Type B pancreatic cell (in vitro differentiated cells): ENCODE results near the gene FUBP3. TPM values are rescaled to one million over a fixed set of nuclear protein-coding genes. Genes with fewer than 3 reads are reported as not detected.

Experiments used
- DNase-seq: peaks from one replicate; pipeline ENCODE4 v3.0.0; 2021; ENCODE audit warnings: mixed read lengths; ENCODE audit not compliant: unreplicated experiment; ENCODE audit errors: extremely low spot score
- H3K27ac Mint-ChIP-seq: 2 replicates; pipeline ENCODE4 v1.8.0; 2021; ENCODE audit warnings: mild to moderate bottlenecking, mixed read lengths
- H3K27me3 Mint-ChIP-seq: 2 replicates; pipeline ENCODE4 v1.8.0; 2021; ENCODE audit warnings: mixed read lengths
- H3K36me3 Mint-ChIP-seq: 2 replicates; pipeline ENCODE4 v1.8.0; 2021; ENCODE audit warnings: mixed read lengths
- H3K4me1 Mint-ChIP-seq: one replicate; pipeline ENCODE4 v1.8.0; 2021; ENCODE audit warnings: mixed read lengths; ENCODE audit not compliant: unreplicated experiment
- H3K4me3 Mint-ChIP-seq: 2 replicates; pipeline ENCODE4 v1.8.0; 2021; ENCODE audit warnings: mild to moderate bottlenecking, mixed read lengths
- H3K9me3 Mint-ChIP-seq: 2 replicates; pipeline ENCODE4 v1.8.0; 2021; ENCODE audit warnings: mixed read lengths
- total RNA-seq: library from RNA; stranded (reverse); gene quantifications from 2 replicates; pipeline ENCODE4 v1.2.1, GENCODE V29; 2021; ENCODE audit warnings: low replicate concordance
- TF ChIP-seq, protein P1 (sequence below): fragments of 200-600 bp; sonication (generic); conservative IDR thresholded peaks from 2 replicates; pipeline ENCODE4 v1.5.0; 2021; ENCODE audit warnings: antibody characterized with exemption, mild to moderate bottlenecking

FUBP3 gene
- total RNA-seq, 1 donor from 2014 or later: 59.3 TPM

DNA sequence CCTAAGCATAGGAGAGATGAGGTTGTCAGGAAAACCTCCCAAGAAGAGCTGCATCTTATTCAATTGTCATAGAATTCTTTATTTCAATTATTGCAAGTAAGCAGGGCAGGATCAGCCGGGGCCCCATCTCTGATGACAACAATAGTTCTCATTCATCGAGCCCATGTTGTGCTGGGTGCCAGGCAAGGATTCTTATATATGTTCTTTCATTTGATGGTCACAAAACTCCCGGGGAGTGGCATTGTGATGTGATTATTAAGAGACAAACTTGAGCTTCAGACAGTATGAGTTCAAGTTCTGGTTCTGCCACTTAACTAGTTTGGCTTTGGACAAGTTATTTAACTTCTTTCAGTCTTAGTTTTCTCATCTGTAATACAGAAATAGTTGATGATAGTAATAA is 8.5 kb downstream of the FUBP3 start:
- H3K27me3 Mint-ChIP-seq: no peaks in the 10 kb centered on the region
- TF ChIP-seq, protein P1, sequence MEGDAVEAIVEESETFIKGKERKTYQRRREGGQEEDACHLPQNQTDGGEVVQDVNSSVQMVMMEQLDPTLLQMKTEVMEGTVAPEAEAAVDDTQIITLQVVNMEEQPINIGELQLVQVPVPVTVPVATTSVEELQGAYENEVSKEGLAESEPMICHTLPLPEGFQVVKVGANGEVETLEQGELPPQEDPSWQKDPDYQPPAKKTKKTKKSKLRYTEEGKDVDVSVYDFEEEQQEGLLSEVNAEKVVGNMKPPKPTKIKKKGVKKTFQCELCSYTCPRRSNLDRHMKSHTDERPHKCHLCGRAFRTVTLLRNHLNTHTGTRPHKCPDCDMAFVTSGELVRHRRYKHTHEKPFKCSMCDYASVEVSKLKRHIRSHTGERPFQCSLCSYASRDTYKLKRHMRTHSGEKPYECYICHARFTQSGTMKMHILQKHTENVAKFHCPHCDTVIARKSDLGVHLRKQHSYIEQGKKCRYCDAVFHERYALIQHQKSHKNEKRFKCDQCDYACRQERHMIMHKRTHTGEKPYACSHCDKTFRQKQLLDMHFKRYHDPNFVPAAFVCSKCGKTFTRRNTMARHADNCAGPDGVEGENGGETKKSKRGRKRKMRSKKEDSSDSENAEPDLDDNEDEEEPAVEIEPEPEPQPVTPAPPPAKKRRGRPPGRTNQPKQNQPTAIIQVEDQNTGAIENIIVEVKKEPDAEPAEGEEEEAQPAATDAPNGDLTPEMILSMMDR: no peak
- no peak overlapping the region for H3K27ac Mint-ChIP-seq

DNA sequence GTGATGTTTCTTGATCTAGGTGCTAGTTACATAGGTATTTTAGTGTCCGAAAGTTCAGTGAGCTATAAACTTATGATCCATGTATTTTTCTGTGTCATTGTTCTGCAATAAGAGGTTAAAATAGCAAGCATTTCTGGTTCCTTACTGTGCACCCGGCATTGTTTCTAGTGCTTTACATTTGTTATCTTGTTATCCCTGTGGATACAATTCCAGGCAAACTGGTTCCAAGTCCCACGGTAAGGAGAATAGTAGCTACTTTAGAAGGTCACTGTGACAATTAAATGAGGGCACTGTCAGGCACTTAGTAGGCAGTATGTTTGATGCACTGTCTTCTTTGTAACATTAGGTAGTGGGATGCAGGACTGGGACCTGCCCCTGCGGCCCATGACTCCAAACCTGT is 9.0 kb downstream of the FUBP3 start:
- Mint-ChIP-seq H3K27me3 (no peaks in the 10 kb centered on the region), H3K4me1 (peaks cover 4% of the 10 kb centered on the region), H3K9me3 (no peaks in the 10 kb centered on the region), H3K27ac (no peak overlapping the region), H3K4me3 (no peak overlapping the region), H3K36me3 (peaks cover 3% of the 10 kb centered on the region)
- no peak for DNase-seq
- TF ChIP-seq, protein P1: no peak

More for the DNA sequence above, 8.5 kb downstream of the FUBP3 start:
- Mint-ChIP-seq H3K9me3 (no peaks in the 10 kb centered on the region), H3K4me3 (no peak overlapping the region), H3K36me3 (no peaks in the 10 kb centered on the region), H3K4me1 (peaks cover 4% of the 10 kb centered on the region)
- no peak for DNase-seq

DNA sequence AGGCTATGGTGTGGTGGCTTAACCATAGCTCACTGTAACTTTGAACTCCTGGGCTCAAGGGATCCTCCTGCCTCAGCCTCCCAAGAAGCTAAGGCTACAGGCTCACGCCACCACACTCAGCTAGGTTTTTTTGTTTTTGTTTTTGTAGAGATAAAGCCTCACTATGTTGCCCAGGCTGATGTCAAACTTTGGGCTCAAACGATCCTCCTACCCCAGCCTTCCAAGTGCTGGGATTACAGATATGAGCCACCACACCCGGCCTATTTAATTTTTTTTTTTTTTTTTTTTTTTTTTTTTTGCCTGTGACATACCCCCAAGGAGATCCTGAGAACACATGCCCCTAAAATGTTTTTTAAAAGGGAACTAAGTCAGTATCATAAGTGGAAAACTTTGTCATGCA is 10.4 kb downstream of the FUBP3 start:
- Mint-ChIP-seq H3K4me1 (peaks cover 4% of the 10 kb centered on the region), H3K27me3 (no peaks in the 10 kb centered on the region), H3K9me3 (no peaks in the 10 kb centered on the region), H3K4me3 (no peak overlapping the region), H3K27ac (no peak overlapping the region), H3K36me3 (peaks cover 3% of the 10 kb centered on the region)
- no peak for DNase-seq
- TF ChIP-seq, protein P1: no peak

DNA sequence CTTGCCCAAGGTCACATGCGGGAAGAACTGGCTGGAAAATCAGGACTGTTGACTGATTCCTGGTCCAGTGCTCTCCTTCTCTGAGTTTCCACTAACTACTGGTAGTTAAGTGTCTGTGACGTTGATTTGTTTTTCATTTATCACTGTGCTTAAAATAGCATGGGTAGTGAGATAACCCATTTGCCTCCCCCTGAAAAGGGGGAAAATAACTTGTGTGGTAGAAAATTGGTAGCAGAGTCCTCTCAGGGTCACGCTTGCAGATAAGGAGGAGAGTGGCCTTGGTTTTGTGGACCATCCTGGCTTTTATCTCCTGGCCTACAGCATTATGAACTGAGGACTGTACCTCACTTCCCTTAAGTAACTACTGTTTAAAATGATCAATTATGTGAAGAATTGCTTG is 10.9 kb downstream of the FUBP3 start:
- no peak overlapping the region for H3K4me3 Mint-ChIP-seq
- no peaks in the 10 kb centered on the region for H3K27me3 Mint-ChIP-seq
- peaks cover 4% of the 10 kb centered on the region for H3K36me3 Mint-ChIP-seq
- TF ChIP-seq, protein P1: no peak
- H3K9me3 Mint-ChIP-seq: no peaks in the 10 kb centered on the region
- no peak overlapping the region for H3K27ac Mint-ChIP-seq
- DNase-seq: no peak
- peaks cover 4% of the 10 kb centered on the region for H3K4me1 Mint-ChIP-seq

DNA sequence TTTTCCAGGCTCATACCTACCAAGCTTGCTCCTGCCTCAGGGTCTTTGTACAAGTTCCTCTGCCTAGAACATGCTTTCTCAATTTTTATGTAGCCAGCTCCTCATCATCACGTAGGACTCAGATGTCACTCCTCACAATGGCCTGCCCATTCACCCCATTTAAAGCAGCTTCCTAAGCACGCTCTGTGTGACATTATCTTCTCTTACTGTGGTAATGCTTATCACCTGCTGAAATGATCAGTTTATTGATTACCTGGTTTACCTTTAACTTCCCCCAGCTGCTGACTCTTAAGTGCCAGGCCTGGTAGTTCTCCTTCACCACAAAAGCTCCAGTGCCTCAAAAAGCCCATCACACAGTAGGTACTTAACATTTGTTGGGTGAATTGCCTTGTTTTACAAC is 13.6 kb downstream of the FUBP3 start:
- Mint-ChIP-seq H3K27me3 (no peaks in the 10 kb centered on the region), H3K4me3 (no peak overlapping the region)

More for the DNA sequence above, 13.6 kb downstream of the FUBP3 start:
- no peak overlapping the region for H3K27ac Mint-ChIP-seq
- H3K9me3 Mint-ChIP-seq: no peaks in the 10 kb centered on the region
- no peaks in the 10 kb centered on the region for H3K4me1 Mint-ChIP-seq
- peaks cover 10% of the 10 kb centered on the region for H3K36me3 Mint-ChIP-seq
- DNase-seq: no peak
- TF ChIP-seq, protein P1: no peak
